CD4-positive, alpha-beta T cell treated with Interferon gamma for 1 hour (primary cell): ENCODE results near the gene EXOSC2.

Experiments used
- DNase-seq: peaks from one replicate; pipeline ENCODE4 v3.0.0-alpha.2; 2020

Gene EXOSC2

DNA sequence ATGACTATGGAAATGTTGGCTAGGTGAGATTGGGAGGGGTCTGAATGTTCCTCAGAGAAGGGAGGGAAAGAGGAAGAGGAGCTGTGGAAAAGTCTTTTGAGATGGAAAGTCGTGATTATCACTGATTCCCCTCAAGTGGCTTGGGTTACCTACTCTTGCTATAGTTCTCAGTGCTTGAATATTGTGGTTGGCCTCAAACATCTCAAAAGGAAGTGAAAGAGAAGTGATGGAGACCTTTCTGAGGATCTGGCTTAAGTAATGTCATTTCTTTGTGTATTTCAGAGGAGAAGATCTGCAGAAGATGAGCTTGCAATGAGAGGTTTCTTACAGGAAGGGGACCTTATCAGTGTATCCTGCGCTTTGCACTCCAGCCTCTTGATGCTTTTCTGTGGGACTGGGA, 5.5 kb downstream of the EXOSC2 start:
- DNase-seq: no peak

DNA sequence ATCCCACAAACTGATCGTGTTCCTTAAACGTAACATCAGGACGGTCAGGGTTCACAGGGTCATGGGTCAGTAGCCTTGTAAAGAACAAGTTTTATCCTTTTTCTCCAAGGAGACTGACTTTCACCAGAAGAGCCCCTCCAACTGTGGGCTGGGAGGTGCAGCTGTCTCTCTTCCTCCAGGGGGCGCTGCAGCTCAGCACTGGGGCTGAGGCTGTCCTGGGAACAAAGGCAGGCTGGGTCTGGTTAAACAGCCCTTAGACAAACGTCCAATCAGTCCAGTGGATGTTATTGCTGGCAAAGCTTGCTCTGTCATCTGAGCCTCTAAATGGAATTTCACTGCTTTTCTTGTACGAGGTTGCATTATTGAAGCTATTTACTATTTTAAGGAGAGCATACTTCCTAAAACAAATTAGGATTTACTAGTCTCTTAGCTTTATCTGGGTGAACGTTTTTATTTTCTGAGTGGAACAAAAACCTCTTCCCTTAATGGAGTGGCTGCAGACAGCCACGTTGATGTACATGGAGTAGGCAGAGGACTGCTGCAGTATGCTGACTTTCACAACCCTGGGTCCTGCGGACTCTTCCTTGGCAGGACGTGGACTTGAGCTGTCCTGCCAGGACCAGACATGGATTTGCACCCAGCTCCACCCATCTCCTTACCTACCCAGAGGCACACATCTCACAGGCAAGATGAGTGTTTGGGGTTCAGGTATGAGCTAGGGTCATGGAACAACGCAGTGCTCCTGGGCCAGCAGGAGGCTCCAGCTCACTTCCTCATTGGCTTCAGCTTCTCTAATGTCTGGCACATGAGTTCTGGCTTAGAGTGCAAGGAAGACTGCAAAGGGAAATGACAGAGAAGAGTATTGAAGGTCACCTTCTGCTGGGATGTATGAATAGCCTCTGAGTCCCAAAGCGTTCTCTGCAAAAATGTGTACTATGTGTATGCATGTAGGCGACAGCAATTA, 7.8 kb downstream of the EXOSC2 start:
- DNase-seq: peak; percentile 44

DNA sequence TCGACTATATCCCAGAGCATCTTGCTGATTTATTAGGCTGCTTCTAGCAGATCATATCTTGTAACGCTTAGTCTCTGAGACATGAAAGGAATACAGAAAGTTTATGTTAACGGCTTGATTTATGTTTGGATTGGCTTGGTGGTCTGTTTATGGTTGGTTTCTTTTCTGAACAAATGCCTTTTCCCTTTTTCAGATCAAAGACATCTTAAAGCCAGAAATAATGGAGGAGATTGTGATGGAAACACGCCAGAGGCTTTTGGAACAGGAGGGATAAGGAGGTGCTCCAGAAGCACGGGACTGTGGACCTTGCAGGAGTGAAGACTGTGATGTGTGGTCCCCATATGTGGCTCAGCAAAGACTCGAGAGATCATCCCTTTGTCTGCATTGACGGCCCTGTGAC, 9.9 kb downstream of the EXOSC2 start:
- DNase-seq: no peak

DNA sequence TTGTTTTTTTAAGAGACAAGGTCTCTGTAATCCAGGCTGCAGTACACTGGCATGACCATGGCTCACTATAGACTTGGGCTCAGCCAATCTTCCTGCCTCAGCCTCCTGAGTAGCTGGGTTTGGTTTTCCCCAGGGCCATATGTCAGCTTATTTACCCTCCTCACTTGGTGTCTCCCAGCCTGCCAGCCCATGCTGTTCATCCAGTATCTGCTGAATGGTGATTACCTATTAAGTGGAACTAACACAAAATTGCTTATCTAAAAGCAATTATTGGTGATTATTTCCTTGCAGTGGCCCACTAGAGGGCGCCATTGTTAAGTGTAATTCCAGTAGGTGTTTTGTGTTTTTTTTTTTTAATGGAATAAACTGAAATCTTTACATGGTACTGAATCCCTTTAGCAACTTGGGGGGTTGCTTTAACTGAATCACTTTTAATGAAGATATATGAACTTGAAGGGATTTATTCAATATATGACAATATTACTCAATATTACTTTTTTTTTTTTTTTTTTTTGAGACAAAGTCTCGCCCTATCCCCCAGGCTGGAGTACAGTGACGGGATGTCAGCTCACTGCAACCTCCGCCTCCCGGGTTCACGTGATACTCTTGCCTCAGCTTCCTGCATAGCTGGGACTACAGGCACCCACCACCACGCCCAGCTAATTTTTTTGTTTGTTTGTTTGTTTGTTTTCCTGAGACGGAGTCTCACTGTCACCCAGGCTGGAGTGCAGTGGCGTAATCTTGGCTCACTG, 13.8 kb downstream of the EXOSC2 start:
- peak; percentile 52 for DNase-seq

DNA sequence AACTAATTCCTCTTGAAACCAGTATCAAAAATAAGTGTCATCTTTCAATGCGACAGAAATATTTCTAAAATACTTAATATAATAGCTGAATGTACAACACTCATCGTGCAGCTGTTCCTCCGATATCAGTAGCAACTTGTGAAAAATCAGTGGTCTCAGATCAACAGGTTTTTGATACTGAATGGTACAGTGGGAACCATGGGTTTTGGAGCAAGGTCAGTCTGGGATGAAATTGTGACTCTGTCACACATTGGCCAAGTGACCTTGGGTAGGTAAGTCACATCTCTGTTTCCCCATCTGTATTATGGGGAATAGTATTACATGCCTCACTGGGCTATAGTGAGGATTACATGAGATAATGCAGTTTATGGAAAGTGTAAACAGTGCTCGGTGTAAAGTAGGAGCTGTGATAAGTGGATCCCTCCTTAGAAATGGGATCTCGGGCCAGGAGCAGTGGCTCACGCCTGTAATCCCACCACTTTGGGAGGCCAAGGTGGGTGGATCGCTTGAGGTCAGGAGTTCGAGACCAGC, 17.3 kb downstream of the EXOSC2 start:
- DNase-seq: no peak

DNA sequence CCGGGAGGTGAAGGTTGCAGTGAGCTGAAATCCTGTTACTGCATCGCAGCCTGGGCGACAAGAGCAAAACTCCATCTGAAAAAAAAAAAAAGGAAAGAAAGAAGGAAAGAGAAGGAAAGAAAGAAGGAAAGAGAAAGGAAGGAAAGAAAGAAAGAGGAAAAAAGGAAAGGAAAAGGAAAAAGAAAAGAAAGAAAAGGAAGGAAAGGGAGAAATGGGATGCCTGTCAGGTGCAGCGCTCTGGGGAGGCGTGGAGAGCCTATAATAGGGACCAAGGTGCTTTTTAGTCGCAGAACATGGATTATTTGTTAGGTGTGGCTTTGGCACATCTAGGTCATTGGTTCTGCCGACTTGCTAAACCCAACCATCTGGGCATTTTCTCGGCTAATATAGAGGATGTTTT, 17.9 kb downstream of the EXOSC2 start:
- no peak for DNase-seq

DNA sequence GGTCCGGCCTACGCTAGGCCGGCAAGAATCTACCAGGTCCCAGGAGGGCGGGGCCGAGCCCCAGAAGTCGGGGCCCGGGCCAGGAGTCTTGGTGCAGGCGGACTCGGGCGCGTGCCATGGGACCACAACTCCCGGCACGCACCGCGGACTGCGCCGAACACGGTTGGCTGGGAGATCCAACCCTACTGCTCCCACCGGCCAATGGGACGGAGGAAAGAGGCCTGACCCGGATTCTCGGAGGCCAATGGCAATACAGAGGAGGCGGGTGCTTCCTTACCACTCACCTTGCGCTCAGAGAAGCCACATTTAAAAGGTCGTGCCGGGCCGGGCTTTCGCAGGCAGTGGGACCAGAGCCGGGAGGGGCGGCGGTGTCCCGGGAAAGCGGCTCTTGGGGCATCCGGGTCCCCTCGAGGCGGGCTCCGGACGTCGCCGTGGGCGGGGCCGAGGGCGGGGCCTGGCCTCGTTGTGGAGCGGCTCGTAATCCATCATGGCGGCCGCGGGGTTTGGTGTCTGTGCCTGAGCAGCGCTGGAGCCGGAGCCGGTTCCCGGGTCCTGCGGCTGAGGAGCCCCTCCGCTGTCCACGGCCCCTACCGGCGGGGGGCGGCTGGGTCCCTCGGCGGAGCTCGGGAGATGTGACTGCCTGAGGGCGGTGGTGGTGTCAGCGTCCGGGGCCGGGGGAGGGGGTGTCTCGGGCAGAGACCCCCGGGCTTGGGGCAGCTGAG, 19.1 kb downstream of the EXOSC2 start:
- DNase-seq: peak; percentile 95

DNA sequence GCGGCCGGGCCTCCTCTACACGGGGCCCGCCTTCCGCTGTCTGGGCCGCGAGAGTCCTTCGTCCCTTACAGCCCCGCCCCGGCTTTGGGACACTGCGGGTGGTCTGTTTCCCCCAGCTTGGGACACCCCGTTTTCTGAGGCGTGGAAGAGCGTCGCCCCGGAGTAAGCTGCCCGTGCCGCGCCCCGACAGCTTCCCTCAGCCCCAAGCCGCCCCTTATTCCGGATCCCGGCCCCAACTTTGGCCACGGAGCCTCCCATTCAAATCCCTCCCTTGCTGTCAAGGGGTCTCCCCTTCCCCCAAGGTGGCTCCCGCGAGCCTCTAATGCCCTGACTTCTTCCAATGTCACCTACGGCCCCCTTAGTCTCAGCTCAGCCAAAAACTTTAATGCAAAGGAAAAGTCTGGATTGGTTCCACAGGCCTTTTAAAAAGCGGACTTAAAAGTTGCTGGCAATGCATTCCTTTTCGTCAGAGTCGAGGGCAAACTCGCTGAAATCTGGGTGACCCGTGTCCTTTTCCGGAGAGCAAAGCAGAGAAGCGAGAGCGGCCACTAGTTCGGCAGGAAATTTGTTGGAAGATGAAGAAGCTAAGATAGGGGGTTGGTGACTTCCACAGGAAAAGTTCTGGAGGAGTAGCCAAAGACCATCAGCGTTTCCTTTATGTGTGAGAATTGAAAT, 19.8 kb downstream of the EXOSC2 start:
- DNase-seq: no peak

DNA sequence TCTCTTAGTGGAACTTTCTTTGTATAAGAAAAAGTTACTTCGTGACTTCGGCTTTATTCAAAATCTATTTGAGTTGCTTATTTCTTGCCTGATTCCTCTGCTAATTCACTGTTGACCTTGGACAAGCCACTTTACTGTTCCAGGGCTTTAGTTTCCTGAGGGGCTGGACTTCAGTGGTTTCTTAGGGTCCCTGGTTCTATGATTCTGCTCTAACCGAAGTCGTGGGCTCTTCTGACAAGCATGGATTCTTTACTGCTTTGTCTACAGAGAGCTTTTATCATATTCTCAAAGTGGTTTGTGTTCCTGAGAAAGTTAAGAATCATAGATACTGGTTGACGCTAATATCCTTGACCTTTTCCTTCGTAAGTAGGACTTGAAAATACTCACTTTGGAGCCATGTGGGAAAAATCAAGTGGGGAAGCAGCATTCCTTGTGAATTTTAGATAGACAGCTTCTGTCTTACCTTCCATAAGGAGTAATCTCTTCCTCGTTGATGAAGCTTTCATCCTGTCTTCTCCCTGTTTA, 21.1 kb downstream of the EXOSC2 start:
- no peak for DNase-seq

DNA sequence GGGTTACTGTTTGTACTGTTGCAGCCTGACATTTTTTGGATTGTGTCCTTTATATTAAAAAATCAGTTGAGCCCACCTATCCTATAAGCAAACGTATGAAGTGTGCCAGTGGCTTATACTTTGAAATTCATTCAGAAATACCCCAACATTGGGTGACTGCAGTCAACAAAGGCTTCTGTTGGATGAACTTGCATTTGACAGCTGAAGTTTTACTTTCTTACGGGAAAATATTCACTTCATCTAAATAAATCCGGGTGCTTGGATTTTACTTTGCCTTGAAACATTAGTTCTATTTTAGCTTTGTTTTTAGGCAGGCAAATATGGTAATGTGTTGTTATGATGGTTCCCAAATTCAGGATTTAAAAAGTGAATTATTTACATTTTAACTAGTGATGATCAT, 21.7 kb downstream of the EXOSC2 start:
- no peak for DNase-seq

DNA sequence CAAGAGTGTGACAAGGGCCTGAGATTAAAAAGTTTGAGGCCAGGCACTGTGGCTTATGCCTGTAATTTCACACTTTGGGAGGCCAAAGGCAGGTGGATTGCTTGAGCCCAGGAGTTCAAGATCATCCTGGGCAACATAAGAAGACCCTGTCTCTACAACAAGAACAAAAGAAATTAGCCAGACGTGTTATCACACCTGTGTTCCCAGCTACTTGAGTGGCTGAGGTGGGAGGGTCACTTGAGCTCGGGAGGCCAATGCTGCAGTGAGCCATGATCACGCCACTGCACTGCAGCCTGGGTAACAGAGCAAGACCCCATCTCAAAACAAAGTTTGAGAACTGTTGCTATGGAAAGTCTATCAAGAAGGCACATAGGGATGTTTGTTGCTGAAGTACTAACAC, 25.0 kb downstream of the EXOSC2 start:
- no peak for DNase-seq

DNA sequence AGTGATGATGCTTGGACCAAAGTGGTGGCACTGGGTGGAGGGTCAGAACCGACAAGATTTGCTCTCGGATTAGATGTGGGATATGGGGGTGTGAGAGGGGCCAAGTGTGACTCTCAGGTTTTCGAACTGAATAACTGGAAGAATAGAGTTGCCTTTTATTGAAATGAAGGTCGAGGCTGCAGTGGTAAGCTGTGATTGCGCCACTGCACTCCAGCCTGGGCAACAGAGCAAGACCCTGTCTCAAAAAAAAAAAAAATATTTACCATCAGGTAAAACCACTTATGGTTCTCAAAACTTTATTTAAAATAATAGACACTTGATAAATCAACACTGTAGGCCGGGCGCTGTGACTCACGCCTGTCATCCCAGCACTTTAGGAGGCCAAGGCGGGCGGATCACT, 27.2 kb downstream of the EXOSC2 start:
- DNase-seq: no peak

DNA sequence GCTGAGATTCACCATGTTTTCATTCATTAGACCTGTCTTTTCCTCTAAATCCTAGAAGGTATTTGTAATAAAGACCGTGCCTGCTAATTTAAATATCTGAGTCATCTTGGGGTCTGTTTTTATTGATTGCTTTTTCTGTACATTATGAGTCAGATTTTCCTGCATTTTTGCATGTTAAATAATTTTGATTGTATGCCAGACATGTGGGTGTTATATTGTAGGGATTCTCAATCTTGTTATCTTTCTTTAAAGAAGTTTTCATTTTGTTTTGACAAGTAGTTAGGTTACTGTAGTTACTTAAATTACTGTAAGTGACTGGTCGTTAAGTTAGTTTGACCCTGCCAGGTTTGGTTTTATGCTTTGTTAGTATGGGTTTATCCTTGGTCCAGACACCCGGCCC, 35.1 kb downstream of the EXOSC2 start:
- no peak for DNase-seq

DNA sequence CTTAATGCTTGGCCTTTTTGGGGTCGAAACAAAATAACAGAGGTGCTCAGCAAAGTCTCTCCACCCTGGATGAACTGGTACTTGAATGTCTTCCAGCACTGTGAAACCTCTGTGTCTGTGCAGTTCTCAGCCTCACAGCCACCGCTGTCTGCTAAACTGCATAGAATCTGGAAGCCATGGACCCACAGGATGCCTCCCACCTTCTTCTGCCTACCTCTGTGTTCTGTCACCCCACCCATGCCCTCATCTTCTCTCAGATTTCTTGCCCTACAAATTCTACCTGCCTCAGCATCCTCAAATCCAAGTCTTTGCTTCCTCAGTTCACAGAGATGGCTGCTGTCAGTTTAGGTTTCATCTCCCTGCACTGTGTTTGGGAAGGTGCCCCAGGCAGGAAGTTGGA, 35.6 kb downstream of the EXOSC2 start:
- no peak for DNase-seq

DNA sequence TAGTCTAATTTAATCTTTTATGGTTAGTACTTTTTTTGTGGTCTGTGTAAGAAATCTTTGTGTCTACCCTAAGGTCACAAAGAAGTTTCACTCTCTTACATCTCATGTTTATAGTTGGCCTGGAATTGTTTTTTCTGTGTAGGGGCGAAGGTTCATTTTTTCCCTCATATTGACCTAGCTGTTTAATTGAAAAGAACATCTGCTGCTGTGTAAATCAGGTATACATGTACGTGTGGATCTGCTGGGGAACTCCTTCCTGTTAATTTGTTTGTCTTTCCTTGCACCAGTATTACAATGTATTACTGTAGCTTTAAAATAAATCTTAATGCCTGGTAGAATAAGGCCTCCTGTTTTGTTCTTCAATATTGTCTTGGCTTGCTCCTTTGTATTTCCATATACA, 37.8 kb downstream of the EXOSC2 start:
- DNase-seq: no peak

DNA sequence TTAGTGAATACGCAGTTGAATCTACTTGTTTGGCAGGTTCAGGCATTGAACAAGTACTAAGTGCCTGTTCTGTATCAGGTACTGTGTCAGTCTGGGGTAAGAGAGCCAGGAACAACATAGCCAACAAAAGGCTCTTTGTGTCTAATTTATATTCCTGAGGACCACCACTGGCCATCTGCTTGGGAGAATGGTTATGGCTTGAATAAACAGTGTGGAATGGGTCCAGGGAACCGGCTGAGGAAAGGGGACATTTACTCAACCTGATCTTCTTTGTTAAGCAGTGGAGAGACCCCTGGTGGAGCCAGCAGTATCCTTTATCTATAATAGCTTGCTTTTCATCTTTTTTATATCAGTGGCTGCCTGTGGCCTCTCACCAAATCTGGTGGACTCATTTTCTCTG, 38.6 kb downstream of the EXOSC2 start:
- DNase-seq: no peak

DNA sequence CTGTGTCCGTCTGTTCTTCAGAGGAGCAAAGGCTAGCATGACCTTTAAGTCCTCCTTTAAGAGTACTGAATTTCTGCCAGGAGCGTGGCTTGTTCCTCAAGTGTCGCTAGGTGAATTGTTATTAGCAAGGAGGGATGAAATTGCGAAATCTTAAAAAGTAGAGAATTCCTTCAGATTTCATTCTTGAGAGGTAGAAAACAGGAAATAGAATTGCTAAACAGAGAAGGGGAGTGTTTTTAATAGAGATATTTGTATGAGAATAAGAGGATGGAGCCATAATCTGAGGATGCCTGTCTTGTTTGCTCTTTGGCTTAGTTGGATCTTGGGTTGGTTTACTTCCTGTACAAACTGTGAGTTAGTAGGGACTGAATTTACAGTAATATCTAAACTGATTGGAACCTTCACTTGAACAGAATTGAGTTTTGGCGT, 39.2 kb downstream of the EXOSC2 start:
- DNase-seq: no peak

DNA sequence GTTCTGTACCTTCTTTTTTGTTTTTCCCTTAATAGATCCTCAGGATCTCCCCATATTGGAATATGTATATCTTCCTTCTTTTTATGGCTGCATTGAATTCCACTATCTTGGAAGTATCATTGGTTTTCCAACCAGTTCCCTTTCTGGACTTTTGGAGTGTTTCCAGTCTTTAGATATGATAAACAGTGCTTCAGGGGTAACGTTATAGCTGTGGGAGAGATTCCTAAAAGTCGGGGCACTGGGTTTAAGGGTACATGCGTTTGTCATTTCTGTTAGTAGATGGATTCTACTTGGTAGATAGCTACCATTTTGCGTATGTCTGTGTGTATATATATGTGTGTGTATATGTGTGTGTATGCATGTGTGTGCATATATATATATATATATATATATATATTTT, 42.0 kb downstream of the EXOSC2 start:
- DNase-seq: no peak

DNA sequence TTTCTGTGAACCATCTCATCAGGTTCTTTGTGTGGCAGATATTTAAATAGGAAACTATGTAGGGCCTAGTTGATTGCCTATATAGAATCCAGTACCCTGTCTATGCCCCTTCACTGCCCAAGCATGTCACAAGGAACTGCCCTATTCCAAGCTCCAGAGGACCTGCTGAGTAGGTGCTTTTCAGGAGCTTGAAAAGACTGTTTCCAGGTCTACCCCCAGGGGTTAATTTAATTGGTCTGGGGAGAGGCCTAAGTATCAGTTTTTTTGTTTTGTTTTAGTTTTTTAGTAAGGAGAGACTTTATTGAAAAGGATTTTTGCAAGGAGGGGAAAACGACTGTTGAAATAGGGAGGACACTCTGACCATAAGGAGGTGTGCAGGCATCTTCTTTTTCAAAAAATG, 43.3 kb downstream of the EXOSC2 start:
- DNase-seq: no peak

DNA sequence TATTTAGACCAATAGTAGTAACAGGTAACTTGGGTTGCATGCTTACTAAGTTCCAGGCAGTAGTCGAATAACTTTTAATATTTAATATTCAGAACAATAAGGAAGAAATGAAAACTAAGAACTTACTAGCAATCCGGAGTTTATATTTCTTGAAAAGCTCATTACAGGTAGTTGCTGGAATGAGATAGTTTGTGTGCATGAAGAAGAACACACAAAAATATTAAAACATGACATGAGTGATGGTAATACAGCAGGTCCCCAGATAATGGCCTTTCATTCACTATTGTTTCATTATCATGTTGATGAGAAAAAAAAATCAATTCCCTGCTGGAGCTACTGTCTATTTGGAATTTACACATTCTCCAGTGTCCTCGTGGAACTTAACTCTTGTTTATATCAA, 44.7 kb downstream of the EXOSC2 start:
- DNase-seq: no peak

DNA sequence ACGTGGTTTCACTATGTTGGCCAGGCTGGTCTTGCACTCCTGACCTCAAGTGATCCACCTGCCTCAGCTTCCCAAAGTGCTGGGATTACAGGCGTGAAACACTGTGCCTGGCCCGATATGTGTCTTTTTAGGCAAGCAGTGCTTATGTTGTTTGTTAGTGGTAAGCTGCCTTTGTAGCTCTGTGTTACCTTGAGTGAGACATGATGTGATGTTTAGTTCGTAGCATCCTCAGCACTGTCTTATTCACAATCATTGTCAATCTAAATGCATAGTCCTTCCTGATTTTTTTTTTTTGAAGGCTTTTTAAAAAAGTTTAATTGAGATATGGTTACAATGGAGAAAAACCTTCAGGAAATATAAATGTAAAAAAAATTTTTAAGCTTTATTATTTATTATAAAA, 45.5 kb downstream of the EXOSC2 start:
- no peak for DNase-seq
